ENCODE results near the gene CDCA4.
"Not testable (repeated sequence)": the region's sequence is repeated elsewhere in the genome, so short reads cannot be mapped to it uniquely, and the experiment has no call there.

The CDCA4 gene

DNA sequence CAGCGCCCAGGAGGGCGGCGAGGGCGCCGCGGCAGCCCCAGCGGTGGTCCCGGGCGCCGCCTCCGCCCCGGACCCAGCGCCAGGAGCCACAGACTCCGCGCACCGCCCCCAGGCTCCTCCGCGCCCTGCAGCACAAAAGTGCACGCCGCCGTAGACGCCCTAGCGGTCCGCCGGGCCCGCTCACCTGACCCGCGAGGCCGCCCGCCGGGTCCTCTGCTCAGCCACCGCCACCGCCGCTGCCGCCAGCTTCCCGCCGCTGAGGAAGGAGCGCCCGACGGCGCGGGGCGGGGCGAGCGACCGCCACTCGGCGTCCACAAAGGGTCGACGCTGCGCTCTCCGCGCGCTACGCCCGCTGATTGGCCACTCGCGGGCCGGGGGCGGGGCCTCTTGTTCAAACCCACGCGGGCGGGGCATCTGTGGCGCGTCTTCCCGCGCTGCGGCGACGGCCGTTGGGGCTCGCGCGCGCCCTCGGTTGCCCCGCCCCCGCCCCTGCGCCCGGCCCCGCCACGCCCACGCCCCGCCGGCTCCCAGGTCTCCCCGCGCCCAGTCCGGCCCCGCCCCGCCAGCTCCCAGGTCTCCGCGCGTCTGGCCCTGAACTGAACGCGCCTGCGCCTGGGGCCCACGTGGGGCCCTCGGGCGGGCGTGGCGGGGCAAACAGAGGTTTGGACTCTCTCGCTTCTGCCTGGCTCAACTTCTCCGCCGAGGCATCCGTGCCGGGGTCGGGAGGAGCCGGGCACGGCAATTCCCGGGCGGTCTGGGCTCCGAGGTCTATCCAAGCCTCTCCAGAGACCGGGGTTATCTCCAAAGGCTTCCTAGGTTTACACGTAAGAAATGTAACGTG is at the start of gene CDCA4:
Gene CDCA4 (minus strand): TSS at position 269 of the 841 bp plus-strand sequence. CDS start 9,154 bp downstream, outside the sequence.
- DNase-seq = peak; percentile 97

DNA sequence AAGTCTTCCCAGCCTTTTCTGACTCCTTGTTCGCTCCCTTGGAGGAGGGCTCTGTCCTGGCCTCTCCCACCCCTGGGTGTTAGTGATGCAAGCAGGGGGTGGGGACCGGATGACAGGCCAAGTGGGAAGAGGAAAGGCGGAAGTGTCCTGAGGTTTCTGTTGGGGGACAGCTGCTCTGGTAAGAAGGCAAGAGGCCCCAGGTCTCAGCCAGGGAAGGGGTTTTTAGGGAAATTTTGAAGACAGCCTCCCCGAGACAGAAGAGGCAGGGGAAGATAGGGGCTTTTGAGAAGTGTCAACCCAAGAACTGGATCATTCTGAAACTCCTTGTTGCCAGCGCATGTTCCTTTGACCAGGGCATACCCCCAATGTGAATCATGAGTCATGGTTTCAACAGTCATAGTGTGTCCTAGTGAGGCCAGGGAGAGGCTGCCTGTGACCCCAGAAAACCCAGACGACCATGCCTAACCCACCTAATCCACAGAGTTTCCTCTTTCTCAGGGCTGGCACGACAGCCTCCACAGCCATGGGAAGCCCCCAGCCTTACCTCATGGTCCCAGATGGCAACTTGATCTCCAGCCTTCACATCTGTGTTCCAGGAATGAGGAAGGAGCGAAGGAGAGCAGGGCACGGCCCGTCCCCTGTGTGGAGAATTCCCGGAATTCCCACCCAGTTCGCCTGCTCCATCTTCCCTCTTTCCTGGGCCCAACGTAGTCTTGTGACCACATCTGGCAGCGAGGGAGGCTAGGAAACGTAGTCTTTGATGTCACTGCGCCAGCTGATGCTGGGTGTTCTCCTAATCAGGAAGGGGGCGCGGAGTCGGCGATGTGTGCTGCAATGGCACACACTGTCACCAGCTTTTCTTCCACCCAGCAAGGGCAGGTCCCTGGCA is 49.2 kb upstream of the CDCA4 start:
- no peak for DNase-seq

DNA sequence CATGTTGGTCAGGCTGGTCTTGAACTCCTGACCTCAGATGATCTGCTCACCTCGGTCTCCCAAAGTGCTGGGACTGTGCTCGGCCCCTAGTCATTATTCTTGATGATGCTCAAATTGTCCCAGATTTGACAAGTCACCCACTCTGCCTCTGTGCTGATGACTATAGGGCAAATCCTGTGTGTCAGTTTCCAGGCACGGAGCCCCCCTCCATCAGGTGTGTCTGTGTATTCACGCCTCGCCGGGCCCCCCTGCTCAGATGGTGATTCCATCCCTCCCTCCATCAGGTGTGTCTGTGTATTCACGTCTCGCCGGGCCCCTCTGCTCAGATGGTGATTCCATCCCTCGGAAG is 48.6 kb upstream of the CDCA4 start:
- no peak for DNase-seq

DNA sequence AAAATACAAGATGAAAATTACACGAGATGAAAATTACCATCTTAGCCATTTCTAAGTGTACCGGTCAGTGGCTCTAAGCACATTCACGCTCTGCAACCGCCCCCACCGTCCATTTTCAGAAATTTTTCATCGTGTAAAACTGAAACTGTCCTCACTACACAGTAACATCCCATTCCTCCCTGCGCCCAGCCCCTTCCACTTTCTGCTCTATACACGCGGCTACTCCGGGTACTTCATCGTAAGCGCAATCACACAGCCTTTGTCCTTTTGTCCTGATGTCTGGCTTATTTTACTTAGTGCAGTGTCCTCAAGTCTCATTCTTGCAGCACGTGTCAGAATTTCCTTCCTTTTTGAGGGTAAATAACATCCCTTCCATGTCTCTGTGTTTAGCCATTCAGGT is 47.9 kb upstream of the CDCA4 start:
- no peak for DNase-seq

DNA sequence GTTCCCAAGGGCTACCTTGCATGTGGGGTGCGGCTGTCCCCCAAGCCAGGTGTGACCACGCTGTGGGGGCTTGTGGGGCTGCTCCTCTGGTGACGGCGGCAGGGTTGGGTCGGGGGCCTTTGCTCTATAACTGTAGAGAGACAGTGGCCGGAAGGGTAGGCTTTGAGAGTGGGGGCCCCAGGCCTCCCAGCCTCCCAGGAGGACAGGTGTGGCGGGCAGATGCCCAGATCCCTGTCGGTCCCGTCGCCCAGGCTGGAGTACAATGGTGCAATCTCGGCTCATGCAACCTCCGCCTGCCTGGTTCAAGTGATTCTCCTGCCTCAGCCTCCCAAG is 47.1 kb upstream of the CDCA4 start:
- no peak for DNase-seq

DNA sequence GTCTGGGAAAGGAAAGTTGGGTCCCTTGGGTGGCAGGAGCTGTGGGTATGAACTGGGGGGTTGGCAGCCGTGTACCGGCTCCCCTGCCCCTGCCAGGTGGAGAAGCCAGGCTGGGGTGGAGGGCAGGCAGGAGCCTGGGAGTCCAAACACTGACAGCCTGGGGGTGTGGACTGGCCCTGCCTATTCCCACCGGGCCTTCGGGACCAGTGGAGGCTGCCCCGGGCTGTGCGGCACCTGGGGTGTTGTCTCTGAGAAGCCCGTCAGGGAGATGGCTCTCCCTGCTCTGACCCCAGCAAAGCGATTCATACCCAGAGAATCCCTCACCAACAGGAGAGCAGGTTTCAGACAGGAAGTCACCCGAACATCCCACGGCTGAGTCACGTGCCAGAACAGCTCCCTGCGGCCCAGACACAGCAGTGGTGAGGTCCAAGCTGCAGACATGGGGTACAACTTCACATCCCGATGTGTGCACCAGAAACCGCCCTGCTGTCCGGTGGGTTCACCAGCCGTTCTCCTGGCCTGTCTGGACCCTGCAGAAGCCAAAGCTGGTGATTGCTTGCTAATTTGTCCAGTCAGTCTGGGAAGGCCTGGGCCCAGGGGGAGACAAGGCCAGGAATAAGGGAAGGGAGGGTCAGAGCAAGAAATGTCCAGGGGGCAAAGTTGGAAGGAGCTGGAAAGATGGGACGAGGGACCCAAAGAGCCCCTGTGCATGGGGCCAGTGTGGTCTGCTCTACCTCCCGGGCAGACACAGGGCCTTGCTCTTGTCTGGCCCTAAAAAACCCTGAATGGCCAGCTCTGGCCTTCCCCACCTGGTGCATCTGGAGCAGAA is 46.5 kb upstream of the CDCA4 start:
- no peak for DNase-seq

DNA sequence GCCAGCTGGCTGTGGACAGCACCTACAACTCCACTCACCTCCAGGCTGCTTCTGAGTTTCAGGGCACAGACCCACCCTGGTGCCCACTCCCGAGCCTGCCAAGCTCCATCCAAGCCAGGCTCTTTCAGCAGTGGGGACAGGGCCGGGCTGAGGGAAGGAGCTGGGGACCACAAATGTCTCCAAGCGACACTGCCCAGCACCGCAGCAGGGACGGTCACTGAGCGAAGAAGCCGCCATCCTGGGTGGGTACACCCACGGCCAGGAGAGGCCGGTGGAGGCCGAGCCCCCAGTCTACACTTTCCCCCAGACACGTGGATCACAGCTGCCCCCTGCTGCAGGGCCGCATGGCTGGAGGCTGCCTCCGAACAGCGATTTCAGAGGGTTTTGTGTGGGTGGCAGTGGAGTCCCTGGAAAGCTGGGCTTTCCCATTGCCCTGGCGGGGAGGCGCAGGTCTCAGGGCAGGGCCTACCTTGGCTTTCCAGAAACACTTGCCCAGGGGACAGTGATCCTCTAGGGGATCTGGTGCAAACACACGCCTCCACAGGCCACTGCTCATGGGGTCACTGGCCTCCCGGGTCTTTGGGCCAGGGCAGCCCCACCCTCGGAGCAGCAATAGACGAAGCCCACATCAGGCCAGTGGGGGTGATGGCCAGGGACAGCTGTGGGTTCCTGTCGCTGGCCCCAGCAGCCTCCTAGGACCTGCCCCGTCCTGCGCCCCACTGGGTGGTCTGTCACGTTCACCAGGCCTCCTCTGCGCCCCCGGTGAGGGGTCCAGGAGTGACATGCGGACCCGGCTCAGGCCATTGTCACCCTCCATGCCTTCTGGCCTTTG is 45.6 kb upstream of the CDCA4 start:
- no peak for DNase-seq

DNA sequence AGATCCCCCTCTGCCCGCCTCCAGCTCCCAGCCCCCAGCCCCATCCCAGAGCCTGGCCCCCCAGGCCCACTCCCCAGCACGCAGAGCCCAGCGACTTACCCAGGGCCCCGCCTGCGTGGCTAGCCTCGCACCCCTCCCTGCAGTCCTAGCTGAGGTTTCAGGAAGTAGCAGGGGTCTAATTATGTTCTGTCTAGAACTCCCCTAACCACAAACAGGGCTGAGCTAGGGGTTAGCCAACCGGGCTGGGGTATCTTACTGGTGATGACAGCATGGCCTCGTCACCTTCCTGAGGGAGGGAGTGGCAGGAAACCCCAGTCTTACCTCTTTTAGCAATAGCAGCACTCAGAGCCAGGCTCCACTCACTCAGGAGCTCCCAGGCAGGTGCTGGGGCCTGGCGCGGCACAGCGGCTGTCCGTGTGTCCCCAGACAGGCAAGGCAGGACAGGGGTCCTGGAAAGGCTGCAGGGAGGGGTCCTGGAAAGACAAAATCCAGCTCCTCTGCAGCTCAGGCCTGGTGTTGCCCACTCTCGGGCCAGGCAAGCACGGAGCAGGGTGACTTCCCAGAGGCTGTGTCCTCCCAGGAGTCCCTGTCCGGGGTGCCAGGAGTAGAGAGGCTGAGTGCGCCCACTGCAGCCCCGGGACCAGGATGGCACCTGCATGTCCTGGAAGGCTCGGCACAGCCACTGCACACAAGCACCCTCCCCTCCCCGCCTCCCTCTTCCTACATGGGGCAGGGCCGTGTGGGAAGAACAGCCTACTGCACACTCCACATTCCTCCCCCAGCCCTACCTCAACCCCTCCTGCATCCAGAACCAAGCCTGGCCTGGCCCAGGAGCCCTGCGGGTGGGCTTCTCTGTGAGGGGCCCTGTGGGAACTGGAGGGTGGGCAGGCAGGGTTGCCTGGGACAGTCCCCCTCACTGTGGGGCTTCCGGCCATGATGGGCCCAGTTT is 44.7 kb upstream of the CDCA4 start, which contains the start of gene GPR132:
Gene GPR132 (minus strand): TSS at position 151 of the 949 bp plus-strand sequence. CDS start 10,010 bp downstream, outside the sequence.
- DNase-seq = no peak

DNA sequence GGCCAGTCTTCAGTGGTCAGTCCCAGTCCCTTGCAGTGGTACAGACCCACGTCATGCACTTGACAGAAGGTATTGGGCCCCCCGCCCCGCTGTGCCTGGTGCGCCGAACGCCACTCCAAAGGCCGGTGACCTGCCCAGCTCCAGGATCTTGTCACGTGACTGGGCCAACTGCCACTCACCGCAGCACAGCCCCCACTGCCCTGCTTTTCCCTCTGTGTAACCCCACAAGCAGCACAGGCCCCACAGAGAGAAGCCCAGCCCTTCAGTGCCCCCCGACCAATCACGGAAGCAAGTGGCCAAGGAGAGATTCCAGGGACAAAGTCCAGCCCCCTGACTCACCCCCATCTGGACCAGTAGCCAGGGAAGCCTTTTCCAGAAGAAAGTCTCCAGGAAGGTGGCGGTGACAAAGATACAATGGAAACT is 43.8 kb upstream of the CDCA4 start:
- DNase-seq = peak; percentile 67

DNA sequence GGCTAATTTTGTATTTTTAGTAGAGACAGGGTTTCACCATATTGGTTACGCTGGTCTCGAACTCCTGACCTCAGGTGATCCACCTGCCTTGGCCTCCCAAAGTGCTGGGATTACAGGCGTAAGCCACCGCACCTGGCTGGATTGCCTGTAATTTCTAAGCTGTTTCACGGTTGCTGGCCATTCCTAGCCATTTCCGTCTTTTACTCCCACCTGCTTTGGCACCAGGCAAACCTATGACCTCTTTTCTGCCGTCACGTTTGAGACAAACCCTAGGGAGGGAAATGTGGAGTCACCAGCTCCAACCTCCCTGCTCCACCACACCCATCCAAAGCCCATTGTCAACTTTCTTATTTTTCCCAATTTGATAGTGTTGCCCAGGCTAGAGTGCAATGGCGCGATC is 43.1 kb upstream of the CDCA4 start:
- DNase-seq = no peak

DNA sequence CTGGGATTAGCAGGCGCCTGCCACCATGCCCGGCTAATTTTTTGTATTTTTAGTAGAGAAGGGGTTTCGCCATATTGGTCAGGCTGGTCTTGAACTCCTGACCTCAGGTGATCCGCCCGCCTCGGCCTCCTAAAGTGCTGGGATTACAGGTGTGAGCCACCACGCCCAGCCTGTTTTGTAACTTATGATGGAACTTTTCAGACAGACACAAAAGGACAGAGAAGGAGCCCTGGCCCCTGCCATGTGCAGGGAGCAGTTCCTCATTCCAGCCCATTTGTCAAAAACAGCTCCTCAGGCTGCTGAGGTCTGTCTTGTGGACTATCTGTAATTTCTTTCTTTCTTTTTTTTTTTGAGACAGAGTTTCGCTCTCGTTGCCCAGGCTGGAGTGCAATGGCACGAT is 42.6 kb upstream of the CDCA4 start:
- not testable (repeated sequence) for DNase-seq

DNA sequence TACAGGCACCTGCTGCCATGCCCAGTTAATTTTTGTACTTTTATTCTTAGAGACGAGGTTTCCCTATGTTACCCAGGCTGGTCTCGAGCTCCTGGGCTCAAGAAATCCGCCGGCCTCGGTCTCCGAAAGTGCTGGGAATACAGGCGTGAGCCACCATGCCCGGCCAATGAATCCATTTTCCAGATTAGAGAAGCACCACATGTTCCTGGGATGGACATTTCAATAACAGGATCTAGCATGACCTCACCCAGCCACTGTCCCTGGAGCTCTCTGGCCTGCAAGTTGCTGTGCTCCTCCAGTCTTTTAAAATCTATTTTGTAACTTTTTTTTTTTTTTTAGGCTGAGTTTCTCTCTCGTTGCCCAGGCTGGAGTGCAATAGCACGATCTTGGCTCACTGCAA is 42.2 kb upstream of the CDCA4 start:
- no peak for DNase-seq

DNA sequence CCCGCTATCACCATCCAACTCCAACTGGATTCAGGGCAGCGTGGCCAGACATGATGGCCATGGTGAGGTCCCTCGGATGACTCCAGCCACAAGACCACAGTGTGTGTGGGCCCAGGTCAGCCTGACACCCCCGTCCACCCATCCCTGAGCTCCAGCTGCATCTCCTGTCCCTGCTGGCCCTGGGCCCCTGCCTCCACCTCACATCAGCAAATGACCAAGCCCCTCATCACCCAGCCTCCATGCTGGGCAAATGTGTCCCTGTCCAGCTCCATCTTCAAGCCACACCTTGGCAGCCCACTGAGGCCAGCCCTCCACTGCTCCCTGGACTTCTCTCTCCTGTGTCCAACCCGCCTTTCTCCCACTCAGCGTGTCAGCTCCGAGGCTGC is 41.2 kb upstream of the CDCA4 start:
- no peak for DNase-seq

DNA sequence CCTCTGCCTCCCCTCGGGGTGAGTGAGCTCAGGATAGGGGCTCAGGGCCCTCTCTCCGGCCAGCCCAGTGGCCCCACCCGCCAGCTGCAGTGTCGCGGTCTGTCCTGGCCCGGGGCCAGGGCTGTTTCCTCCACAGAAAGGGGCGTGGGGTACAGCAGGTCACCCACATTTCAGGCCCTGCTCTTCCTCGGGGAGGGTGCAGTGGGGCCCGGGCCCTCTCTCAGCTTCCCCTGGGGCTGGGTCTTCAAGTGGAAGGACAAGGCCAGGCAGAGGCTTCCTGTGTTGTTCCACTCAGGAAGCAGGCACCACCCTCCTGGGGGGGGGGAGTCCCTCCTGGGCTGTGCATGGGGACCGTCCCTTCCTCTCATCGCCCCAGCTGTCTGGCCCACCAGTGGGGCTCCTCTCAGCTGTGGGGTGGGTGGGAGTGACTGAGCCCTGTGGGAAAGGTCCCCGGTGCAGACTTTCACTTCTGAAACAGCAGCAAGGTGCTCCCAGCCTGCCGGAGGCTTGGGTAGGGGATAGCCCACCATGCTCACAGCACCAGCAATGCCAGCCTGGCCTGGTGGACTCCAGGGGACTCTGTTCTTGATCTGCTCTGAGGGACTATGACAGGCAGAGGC is 40.7 kb upstream of the CDCA4 start:
- DNase-seq = no peak

DNA sequence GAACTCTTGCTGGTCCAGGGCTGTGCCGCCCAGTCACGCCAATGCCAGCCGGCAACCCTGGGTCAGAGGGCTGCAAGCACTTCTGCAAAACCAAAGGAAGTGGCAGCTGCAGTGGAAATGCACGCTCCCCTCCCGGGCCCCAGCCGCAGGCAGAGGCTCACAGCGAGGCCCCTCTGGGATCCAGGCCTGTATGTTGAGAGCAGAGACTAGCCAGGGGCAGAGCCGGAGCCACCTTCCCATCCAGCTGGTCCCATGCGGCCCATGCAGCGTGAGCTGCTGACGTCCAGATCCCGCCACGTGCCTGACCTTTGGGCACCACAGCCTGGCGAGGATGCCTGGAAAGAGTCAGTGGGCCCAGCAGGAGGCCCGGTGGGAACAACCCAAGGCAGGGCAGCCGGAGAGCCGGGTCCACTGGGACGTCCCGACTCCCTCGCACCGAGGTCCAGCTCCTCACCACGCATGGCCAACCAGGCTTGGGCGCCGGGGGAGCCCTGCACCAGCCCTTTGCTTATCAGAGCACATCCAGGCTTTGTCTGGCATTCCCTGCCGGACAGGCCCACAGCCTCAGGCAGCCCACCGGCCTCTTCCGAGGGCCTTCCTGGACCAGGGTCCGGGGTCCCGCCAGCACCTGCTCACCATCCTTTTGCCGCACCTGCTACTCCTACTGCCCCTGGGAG is 40.0 kb upstream of the CDCA4 start:
- DNase-seq = peak; percentile 71

DNA sequence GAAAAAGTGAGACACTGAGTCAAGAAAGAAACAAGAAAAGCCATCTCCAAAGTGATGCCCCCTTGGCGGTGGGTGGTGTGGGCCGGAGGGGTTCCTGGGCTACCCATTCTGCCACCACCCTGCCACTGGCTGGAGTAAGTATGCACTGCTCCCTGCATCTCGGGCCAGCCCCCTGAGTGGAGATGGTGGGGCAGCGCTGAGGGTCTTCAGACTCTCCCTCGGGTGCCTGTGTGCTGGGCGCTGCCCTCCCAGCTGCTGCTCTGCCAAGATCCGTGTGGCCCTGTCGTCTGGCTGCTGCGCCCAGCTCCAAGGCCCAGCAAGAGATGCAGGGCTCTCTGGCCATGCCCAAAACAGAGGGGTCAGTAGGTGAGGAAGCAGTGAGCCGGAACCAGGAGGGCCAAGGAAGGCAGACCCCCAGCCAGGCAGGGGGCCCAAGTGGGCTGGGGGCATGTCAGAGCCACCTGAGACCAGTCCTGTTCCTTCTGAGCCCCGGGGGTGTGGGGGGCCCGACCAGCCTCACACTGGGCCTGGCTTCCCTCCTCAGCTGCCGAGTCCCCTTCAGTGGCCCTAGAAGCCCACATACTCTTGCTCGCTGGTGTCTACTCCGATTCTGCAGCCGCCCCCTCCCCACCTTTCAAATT is 39.2 kb upstream of the CDCA4 start:
- DNase-seq = no peak

DNA sequence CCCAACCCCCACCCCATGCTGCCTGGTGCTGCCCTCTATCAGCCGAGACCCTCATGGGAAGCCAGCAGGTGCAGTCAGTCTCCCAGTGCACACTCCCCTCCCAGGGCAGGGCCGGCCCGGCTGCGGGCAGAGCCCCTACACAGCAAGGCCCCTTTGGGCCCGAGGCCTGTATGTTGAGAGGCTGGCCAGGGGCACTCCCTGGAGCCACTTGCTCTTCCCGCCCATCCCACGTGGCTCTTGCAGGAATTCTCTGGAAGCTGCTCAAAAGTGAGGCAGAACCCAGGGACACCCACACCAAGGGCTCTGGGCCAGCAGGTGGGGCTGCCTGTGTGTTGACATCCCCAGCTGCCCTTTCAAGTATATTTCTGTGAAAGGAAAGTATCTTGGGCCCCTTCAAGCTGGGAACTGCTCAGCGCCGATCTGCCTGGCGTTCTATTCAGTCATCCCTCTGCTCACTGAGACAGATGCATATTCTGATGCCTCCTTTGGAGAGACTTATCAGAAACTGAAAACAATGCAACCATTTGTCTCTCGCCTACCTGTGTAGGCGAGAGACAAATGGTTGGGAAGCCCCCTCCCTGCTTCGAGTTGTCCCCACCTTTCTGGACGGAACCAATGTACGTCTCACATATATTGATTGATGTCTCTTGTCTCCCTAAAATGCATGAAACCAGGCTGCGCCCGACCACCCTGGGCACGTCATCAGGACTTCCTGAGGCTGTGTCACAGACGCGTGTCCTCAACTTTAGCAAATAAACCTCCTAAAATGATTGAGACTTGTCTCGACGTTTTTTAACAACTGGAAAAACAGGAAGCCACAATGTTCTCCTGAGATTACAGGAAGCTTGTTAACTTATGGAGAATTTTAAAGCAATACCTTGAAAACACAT is 38.4 kb upstream of the CDCA4 start:
- DNase-seq = peak; percentile 60

DNA sequence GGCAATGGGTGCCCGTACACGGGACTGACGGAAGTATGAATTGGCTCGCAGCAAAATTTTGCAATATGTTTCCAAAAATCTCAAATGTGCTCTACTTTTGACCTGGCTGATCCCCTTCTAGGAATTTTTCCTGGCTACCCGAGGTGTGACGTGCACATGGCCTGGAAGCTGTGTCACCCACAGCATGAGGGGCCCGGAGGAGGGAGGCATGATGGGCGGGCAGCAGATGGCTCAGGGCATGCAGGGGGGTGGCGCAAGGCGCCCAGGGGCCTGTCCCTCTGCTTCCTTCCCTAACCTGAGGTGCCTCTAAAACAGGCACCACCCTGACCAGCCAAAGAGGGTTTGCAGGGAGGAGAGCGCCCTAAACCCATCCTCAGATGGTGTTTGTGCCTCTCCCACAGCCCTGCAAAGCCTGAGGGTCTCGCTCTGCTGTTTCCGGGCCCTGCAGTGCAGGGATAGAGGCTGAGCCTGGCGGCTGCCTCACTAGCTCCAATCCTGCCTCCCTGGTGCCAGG is 37.7 kb upstream of the CDCA4 start:
- DNase-seq = no peak
